NCI-H345 (cell line): ENCODE measurements around the gene CRISPLD2.

Source experiments
- DNase-seq: peaks from one replicate; lab custom pipeline; 2025; lab: John Stamatoyannopoulos, UW

Gene CRISPLD2

GRCh38 chr16:84884596-84885341 lies 65.0 kb downstream of the CRISPLD2 start:
- no peak for DNase-seq

- no peak for DNase-seq
These were observed 65.6 kb downstream of the CRISPLD2 start for GRCh38 chr16:84885342-84885910.

- DNase-seq, result no peak
These were observed 66.8 kb downstream of the CRISPLD2 start for GRCh38 chr16:84886497-84887090.

GRCh38 chr16:84887207-84887606 lies 67.4 kb downstream of the CRISPLD2 start:
- no peak for DNase-seq

- DNase-seq, result no peak
These were observed 68.7 kb downstream of the CRISPLD2 start for GRCh38 chr16:84888450-84888849.

- DNase-seq, result no peak
These were observed 69.3 kb downstream of the CRISPLD2 start for GRCh38 chr16:84889066-84889465.

GRCh38 chr16:84890427-84890826 lies 70.6 kb downstream of the CRISPLD2 start:
- DNase-seq, result no peak

GRCh38 chr16:84891149-84891795 lies 71.5 kb downstream of the CRISPLD2 start:
- no peak for DNase-seq

- no peak for DNase-seq
These were observed 72.3 kb downstream of the CRISPLD2 start for GRCh38 chr16:84892097-84892496.

- DNase-seq, result no peak
These were observed 73.7 kb downstream of the CRISPLD2 start for GRCh38 chr16:84893467-84893848.

- peak; percentile 1 for DNase-seq
These were observed 74.2 kb downstream of the CRISPLD2 start for GRCh38 chr16:84893849-84894599.

- no peak for DNase-seq
These were observed 75.2 kb downstream of the CRISPLD2 start for GRCh38 chr16:84895016-84895415.

GRCh38 chr16:84896847-84897246 lies 77.1 kb downstream of the CRISPLD2 start:
- DNase-seq, result no peak

GRCh38 chr16:84897911-84898377 lies 78.2 kb downstream of the CRISPLD2 start:
- DNase-seq, result no peak

- DNase-seq, result no peak
These were observed 78.7 kb downstream of the CRISPLD2 start for GRCh38 chr16:84898447-84898846.

- no peak for DNase-seq
These were observed 79.6 kb downstream of the CRISPLD2 start for GRCh38 chr16:84899414-84899813.

- DNase-seq, result no peak
These were observed 86.2 kb downstream of the CRISPLD2 start for GRCh38 chr16:84905965-84906460.

GRCh38 chr16:84907051-84907450 lies 87.3 kb downstream of the CRISPLD2 start:
- no peak for DNase-seq

- no peak for DNase-seq
These were observed 87.8 kb downstream of the CRISPLD2 start for GRCh38 chr16:84907575-84907974.

GRCh38 chr16:84909476-84910085 lies 89.8 kb downstream of the CRISPLD2 start:
- no peak for DNase-seq

GRCh38 chr16:84911486-84912216 lies 91.9 kb downstream of the CRISPLD2 start:
- DNase-seq, result no peak
